NCI-H1417 treated with DMSO at 0.1 percent for 48 hours (cell line): ENCODE data around the gene SPRTN.

Source experiments
- DNase-seq: peaks from one replicate; lab custom pipeline; 2025; lab: John Stamatoyannopoulos, UW

The SPRTN gene

GRCh38 chr1:231382426-231382825 is 44.3 kb downstream of the SPRTN start:
- DNase-seq, result no peak

DNA sequence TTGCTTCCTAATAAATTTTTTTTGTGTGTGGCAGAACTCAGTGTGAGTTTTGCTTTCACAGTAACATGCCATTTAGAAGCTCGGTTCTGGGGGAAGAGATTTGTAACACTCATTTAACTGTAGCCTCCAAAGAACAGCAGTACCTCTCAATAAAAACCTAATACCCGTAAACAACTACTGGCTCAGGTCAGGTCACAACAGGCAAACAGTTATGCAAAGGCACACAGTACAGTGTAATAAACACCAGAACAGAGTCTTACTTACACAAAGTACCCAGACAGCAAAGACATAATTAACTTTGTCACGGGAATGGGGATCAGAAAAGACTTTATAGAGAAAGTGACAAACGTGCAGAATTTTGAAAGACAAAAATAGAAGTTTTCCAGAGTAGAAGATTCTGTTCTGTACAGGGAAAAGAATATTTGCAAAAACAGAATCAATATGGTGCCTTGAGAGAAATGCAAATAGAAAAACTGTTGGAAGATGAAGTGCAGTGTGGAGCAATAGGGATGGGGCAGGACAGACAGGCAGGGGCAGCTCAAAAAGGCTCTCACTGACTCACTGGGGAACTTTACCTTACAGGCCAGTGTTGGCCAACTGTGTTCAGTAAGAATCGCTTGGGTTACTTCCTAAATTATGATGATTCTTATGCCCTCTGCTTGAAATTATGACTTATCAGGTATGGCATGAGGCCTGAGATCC is 45.2 kb downstream of the SPRTN start:
- DNase-seq, result no peak

DNA sequence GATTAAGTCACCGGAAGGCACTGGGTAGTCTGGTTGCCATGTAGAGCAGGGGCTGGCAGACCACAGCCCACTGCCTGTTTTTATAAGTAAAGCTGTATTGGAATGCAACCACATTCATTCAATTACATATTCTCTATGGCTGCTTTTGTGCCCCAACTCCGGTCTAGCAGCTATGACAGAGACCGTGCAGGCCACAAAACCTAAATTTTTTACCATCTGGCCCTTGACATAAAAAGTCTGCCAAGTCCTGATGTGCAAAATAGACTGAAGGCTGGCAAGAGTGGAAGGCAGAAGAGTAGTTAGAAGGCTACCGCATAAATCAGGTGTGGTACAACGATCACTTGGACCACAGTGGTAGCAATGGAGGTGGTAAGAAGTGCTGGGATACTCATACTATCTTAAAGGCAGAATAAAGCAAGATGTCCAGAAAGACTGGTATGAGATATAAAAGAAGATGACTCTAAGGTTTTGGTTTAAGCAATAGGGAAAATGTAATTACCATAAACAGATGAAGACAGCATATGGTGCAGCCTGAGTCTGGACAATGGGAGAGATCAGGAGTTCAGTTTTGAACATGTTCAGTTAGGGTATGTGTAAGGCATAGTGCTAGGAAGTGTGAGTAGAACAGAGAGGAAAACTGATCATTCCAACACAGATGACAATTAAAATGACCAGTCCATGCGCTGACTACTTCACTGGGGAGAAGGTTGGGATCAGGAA is 46.8 kb downstream of the SPRTN start:
- DNase-seq, result no peak

GRCh38 chr1:231385416-231385748 is 47.3 kb downstream of the SPRTN start:
- DNase-seq, result no peak

GRCh38 chr1:231386466-231386865 is 48.4 kb downstream of the SPRTN start:
- no peak for DNase-seq

- DNase-seq, result no peak
These were observed 49.9 kb downstream of the SPRTN start for GRCh38 chr1:231387770-231388669.

- no peak for DNase-seq
These were observed 52.0 kb downstream of the SPRTN start for GRCh38 chr1:231390071-231390470.

DNA sequence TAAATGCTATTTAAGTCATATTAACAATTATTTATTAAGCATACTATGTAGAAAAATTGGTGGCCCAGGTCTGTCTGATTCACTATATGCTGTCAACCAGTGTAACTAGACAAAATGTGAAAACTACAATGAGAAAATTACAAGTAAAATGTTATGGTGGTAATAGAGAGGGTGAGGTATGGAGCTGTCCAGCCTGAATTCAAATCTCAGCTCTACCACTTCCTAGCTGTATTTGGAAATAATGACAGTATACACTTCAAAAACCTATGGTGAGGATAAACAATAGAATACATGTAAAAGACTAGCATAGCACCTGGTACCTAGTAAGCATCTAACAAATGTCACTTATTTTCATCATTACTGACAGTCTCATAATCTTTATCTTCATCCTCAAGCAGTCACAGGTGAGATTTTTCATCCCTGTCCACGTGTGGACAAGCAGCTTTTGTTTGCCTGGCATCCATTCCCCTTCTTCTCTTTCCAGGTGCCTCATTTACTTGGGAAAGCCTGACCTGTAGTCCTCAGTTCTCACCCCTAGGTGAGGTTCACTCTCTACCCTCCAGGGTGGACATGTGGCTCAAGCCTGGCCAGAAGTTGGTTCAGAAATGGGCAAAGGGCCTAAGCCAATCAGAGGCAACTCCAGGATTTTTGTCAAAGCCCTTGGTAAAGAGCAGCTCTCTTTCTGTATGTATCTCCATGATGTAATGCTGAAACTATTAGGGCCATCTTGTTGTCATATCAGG is 54.5 kb downstream of the SPRTN start:
- no peak for DNase-seq

DNA sequence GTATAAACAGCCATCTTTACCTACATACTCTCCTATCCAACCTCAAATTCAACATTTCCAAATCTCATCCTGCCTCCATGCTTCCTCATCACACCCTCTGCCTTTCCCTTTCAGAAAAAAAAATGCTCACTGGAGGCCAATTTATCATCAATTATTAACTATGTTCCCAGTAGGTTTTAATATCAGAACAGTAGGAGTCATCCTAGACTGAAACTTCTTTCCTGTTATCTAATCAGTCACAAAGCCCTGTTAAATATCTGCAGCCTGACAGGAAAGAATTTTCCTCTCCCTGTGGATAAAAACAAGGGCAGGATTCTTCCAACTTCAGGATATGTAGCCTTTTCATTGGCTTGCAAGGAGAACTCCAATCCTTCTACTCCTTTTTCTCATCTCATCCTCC is 55.6 kb downstream of the SPRTN start:
- DNase-seq, result no peak

- no peak for DNase-seq
These were observed 57.2 kb downstream of the SPRTN start for GRCh38 chr1:231395076-231395997.

GRCh38 chr1:231395998-231396390 is 57.9 kb downstream of the SPRTN start:
- DNase-seq, result no peak

DNA sequence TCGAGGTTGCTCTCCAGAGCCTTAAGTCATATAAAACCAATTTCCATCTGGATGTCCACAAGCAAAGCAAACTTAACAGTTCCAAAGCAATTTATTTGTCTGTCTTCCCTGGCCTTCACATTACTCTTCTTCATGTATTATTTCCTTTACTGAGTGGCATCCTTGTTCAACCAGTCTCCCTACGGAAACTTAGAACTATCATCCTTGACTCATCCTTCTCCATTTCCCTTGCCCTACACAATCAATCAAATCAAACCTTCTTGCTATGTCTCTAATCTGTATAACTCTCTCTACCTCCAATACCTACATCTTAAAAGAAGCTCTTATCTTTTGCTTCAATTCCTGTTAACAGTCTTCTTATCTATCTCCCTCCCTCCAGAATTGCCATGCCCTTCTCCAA is 58.5 kb downstream of the SPRTN start:
- no peak for DNase-seq

DNA sequence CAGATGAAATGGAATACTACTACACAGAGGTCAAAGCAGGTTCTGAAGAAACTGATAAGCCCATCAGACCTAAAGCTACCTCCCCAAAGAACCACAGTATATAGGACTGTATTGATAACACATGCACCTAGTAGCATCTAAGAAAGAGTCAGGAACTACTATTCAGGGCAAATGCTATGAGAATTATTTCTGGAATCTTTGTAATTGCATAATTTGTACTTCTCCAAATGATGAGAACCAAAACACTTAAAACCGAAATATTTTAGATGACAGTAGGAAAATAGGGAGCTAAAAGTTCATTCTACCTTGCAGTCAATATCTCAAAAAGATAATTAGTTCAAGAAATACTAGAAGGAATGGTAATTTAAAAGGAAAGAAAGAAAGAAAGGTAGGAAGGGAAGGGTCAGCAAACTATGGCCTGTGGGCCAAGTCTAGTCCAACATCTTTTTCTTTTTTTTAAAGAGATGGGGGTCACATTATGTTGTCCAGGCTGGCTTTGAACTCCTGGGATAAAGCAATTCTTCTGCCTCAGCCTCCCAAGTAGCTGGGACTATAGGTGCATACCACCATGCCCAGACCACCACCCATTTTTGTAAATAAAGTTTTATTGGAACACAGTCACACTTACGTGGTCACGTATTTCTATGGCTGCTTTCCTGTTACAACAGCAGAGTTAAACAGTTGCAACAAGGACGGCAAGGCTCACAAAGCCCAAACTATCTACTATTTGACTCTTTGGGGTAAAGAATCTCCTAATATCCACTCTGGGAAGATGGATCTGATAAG is 60.0 kb downstream of the SPRTN start:
- DNase-seq, result no peak

DNA sequence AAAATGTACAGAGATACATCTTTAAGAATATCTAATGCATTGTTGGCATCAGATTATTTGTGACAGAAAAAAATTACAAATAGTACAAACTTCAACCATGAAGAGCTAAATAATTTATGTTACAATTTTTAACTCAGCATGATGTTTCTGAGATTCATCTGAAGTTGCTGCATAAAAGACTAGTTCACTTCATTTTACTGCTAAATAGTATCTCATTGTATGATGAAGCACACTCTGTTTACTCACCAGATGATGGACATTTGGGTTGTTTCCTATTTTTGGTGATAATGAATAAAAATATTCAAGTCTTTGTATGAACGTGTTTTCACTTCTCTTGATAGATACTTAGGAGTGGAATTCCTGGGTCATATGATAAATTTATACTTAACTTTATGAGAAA is 63.4 kb downstream of the SPRTN start:
- no peak for DNase-seq

DNA sequence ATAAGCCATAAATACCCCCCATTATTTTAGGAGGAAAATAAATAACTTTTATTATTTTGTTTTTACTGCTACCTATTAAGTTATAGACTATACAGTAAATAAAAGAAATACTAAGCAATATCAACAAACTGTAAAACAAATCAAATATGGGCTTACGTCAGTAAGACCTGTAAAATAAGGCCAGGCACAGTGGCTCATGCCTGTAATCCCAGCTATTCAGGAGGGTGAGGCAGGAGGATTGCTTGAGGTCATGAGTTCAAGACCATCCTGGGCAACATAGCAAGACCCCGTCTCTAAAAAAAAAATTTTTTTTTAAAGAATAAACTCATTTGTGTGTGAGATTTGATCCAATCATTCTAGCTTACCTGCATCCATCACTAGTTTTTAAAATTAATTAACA is 66.2 kb downstream of the SPRTN start:
- no peak for DNase-seq
